DOHH2 (cell line): Measurements from ENCODE around the gene XRCC6.
A peak's percentile ranks its signal among the peaks of the same experiment; 100 is the strongest.

Source experiments
- H3F3A ChIP-seq: fragments of 200-600 bp; sonication (generic), shearing (Covaris generic); 2 replicates; pipeline ENCODE4 v1.6.0; 2016; ENCODE audit warnings: antibody characterized with exemption, mild to moderate bottlenecking; ENCODE audit not compliant: control insufficient read depth, insufficient read depth
- H3K27ac ChIP-seq: fragments of 200-600 bp; sonication (generic); 2 replicates; pipeline ENCODE4 v1.5.1; 2014; ENCODE audit warnings: low read depth, mild to moderate bottlenecking, low read length, moderate library complexity
- H3K27me3 ChIP-seq: fragments of 200-600 bp; sonication (generic); 2 replicates; pipeline ENCODE4 v1.6.1; 2014; ENCODE audit warnings: mild to moderate bottlenecking, low read length, mixed read lengths; ENCODE audit not compliant: control insufficient read depth
- H3K36me3 ChIP-seq: fragments of 200-600 bp; sonication (generic); 2 replicates; pipeline ENCODE4 v1.6.1; 2014; ENCODE audit warnings: mild to moderate bottlenecking, low read length, moderate library complexity, mixed read lengths; ENCODE audit not compliant: control insufficient read depth
- H3K4me1 ChIP-seq: fragments of 200-600 bp; sonication (generic); 2 replicates; pipeline ENCODE4 v1.6.1; 2014; ENCODE audit warnings: mild to moderate bottlenecking, low read length, mixed read lengths; ENCODE audit not compliant: control insufficient read depth
- H3K4me2 ChIP-seq: fragments of 200-600 bp; sonication (generic); 2 replicates; pipeline ENCODE4 v1.6.0; 2014; ENCODE audit warnings: mild to moderate bottlenecking, low read length, moderate library complexity
- H3K4me3 ChIP-seq: fragments of 200-600 bp; sonication (generic); 2 replicates; pipeline ENCODE4 v1.5.1; 2014; ENCODE audit warnings: mild to moderate bottlenecking, low read length, mixed read lengths
- H3K79me2 ChIP-seq: fragments of 200-600 bp; sonication (generic); 2 replicates; pipeline ENCODE4 v1.6.1; 2014; ENCODE audit warnings: mild to moderate bottlenecking, low read length, mixed read lengths; ENCODE audit not compliant: control insufficient read depth
- H3K9me2 ChIP-seq: fragments of 200-600 bp; sonication (generic); replicated peaks from 2 replicates; pipeline ENCODE4 v1.6.1; 2014; ENCODE audit warnings: mild to moderate bottlenecking, low read length, mixed read lengths; ENCODE audit not compliant: control insufficient read depth
- H3K9me3 ChIP-seq: fragments of 200-600 bp; sonication (generic); 2 replicates; pipeline ENCODE4 v1.6.1; 2014; ENCODE audit warnings: antibody characterized with exemption, low read length, mixed read lengths; ENCODE audit not compliant: control insufficient read depth, insufficient read depth
- H4K20me1 ChIP-seq: fragments of 200-600 bp; sonication (generic); 2 replicates; pipeline ENCODE4 v1.6.0; 2014; ENCODE audit warnings: low read depth, mild to moderate bottlenecking, antibody characterized with exemption, low read length, moderate library complexity; ENCODE audit not compliant: control insufficient read depth, insufficient read depth
- EZH2phosphoT487 ChIP-seq: fragments of 200-600 bp; sonication (generic); IDR thresholded peaks from 2 replicates; pipeline ENCODE4 v1.6.1; 2017; ENCODE audit warnings: borderline replicate concordance, mild to moderate bottlenecking, antibody characterized with exemption, low read length, moderate library complexity, mixed read lengths
- TF ChIP-seq, protein P1 (sequence below): fragments of 200-600 bp; sonication (generic); IDR thresholded peaks from one replicate; pipeline ENCODE4 v1.5.1; 2014; ENCODE audit warnings: antibody characterized with exemption, mild to moderate bottlenecking, low read depth, low read length; ENCODE audit not compliant: poor library complexity, severe bottlenecking

Gene XRCC6

DNA sequence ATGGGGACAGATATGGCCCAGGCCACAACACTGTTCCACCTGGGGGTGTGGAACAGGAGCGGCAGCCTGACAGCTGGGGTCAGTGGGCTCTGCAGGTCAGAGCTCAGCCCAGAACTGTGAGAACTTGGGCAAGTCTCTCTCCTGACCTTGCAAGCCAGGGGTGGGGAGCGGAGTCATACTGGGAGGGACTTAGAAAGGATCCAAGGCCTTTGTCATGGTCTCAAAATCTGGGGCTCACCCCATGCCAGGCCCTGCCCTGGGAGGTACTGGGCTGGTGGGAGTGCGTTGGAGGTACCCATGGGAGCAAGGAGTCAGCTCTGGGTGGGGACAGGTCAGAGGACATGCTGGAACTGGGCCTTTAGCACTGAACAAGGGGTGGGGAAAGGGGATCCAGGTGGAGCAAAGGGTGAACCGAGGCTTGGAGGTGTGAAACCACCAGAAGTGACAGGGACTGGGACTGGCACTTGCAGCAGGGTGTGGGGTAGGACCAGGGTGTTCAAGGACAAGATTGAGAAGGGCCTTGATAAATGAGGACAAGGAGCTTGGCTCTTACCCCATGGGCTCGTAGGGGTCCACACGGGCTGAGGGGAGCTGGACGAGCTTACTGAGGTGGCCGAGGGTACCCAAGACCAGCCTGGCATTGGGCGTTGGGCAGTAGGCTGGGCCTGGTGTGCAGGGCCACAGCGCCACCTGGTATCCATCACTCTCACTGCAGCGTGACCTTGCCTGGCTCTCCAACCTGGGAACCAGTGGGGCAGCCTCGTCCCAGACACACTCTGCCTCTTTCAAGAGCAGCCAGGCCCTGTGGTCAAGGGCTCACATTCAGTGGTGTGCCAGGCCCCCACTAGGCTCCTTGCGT, 24.1 kb upstream of the XRCC6 start:
- Histone ChIP-seq H3K9me3 (no peaks in the 10 kb centered on the region), H3K4me2 (no peak overlapping the region), H4K20me1 (peaks cover 8% of the 10 kb centered on the region; the same call in 1 of the 2 replicates), H3K4me3 (no peak overlapping the region), H3K9me2 (no peaks in the 10 kb centered on the region), H3K4me1 (no peaks in the 10 kb centered on the region), H3K27ac (no peak overlapping the region), H3K27me3 (no peaks in the 10 kb centered on the region), H3F3A (0 out of 2 replicates have a peak, but pooled peaks cover 2% of the 10 kb centered on the region), H3K36me3 (peaks cover 19% of the 10 kb centered on the region), H3K79me2 (no peaks in the 10 kb centered on the region)
- no peak for TF ChIP-seq EZH2phosphoT487
- TF ChIP-seq, protein P1, sequence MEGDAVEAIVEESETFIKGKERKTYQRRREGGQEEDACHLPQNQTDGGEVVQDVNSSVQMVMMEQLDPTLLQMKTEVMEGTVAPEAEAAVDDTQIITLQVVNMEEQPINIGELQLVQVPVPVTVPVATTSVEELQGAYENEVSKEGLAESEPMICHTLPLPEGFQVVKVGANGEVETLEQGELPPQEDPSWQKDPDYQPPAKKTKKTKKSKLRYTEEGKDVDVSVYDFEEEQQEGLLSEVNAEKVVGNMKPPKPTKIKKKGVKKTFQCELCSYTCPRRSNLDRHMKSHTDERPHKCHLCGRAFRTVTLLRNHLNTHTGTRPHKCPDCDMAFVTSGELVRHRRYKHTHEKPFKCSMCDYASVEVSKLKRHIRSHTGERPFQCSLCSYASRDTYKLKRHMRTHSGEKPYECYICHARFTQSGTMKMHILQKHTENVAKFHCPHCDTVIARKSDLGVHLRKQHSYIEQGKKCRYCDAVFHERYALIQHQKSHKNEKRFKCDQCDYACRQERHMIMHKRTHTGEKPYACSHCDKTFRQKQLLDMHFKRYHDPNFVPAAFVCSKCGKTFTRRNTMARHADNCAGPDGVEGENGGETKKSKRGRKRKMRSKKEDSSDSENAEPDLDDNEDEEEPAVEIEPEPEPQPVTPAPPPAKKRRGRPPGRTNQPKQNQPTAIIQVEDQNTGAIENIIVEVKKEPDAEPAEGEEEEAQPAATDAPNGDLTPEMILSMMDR: peak; percentile 79

DNA sequence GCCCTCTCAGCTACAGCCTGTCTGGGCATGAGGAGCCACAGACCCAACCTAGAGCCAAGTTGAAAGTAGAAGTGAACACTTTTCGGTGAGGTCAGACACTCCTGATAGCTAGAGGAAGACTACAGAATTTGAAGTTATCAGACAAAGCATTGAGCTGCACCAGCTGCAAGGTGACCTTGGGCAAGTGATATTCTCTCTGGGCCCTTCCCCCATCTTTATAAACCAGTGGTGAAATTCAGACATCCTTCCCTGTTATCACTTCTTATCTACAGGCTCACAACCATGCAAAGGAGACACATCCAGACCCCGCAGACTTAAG, 23.5 kb upstream of the XRCC6 start:
- Histone ChIP-seq H3F3A (0 out of 2 replicates have a peak, but pooled peaks cover 2% of the 10 kb centered on the region), H3K27ac (no peak overlapping the region), H3K9me2 (no peaks in the 10 kb centered on the region), H3K9me3 (no peaks in the 10 kb centered on the region), H3K4me2 (no peak overlapping the region), H3K4me1 (no peaks in the 10 kb centered on the region), H3K79me2 (no peaks in the 10 kb centered on the region), H3K4me3 (no peak overlapping the region), H3K27me3 (no peaks in the 10 kb centered on the region), H4K20me1 (peaks cover 8% of the 10 kb centered on the region; the same call in 1 of the 2 replicates), H3K36me3 (peaks cover 25% of the 10 kb centered on the region)
- TF ChIP-seq, protein P1: no peak
- no peak for TF ChIP-seq EZH2phosphoT487

DNA sequence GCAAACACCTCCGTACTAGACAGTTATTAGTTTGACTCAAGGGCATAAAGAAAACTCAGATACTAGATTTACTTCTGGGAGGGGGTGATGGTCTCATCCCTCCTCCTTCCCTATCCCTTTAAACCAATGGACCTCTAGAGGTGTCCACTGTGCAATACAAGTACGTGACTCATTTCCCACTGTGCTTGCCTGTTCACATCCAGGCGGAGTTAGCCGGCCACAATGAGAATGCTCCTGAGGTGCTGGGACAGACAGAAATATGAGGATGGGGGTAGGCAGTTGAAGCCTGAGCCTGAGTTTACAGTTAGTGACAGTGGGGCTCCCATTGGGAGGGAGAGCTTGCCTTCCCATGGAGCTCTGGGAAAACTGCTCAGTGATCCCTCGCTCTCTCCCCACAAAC, 23.0 kb upstream of the XRCC6 start:
- TF ChIP-seq, protein P1: no peak
- no peak for TF ChIP-seq EZH2phosphoT487
- Histone ChIP-seq H3F3A (0 out of 2 replicates have a peak, but pooled peaks cover 2% of the 10 kb centered on the region), H3K27ac (no peak overlapping the region), H3K79me2 (no peaks in the 10 kb centered on the region), H4K20me1 (peaks cover 8% of the 10 kb centered on the region; the same call in 1 of the 2 replicates), H3K9me3 (no peaks in the 10 kb centered on the region), H3K27me3 (no peaks in the 10 kb centered on the region), H3K4me2 (no peak overlapping the region), H3K4me3 (no peak overlapping the region), H3K4me1 (no peaks in the 10 kb centered on the region), H3K9me2 (no peaks in the 10 kb centered on the region), H3K36me3 (peaks cover 29% of the 10 kb centered on the region)
